Neuronal stem cell (in vitro differentiated cells): ENCODE data around the gene PIK3C2B.

Experiments used
- DNase-seq: peaks from one replicate; pipeline ENCODE4 v3.0.0-alpha.2; 2013; ENCODE audit warnings: low spot score
- H2AFZ ChIP-seq: one replicate; pipeline ENCODE4 v1.6.1; 2013; ENCODE audit warnings: mild to moderate bottlenecking, low read length, inconsistent platforms
- H2AK5ac ChIP-seq: 2 replicates; pipeline ENCODE4 v1.6.1; 2013; ENCODE audit warnings: low read depth, mild to moderate bottlenecking, inconsistent platforms, low read length, moderate library complexity, mixed read lengths
- H2BK120ac ChIP-seq: 2 replicates; pipeline ENCODE4 v1.6.1; 2013; ENCODE audit warnings: low read depth, mild to moderate bottlenecking, inconsistent platforms, low read length, moderate library complexity, mixed read lengths
- H2BK12ac ChIP-seq: one replicate; pipeline ENCODE4 v1.6.1; 2013; ENCODE audit warnings: low read length, inconsistent platforms
- H2BK15ac ChIP-seq: 2 replicates; pipeline ENCODE4 v1.6.1; 2013; ENCODE audit warnings: mild to moderate bottlenecking, low read length, inconsistent platforms, mixed read lengths
- H2BK5ac ChIP-seq: one replicate; pipeline ENCODE4 v1.6.1; 2013; ENCODE audit warnings: inconsistent platforms, mild to moderate bottlenecking, low read length, moderate library complexity
- H3K14ac ChIP-seq: one replicate; pipeline ENCODE4 v1.6.1; 2013; ENCODE audit warnings: low read length, inconsistent platforms
- H3K18ac ChIP-seq: 2 replicates; pipeline ENCODE4 v1.6.1; 2013; ENCODE audit warnings: low read length, inconsistent platforms
- H3K23ac ChIP-seq: 2 replicates; pipeline ENCODE4 v1.6.1; 2013; ENCODE audit warnings: low read depth, mild to moderate bottlenecking, mixed read lengths, low read length, inconsistent platforms; ENCODE audit not compliant: poor library complexity
- H3K27ac ChIP-seq: replicated peaks from 3 replicates; pipeline ENCODE4 v1.5.1; 2013; ENCODE audit warnings: low read length, inconsistent platforms
- H3K27me3 ChIP-seq, 3 experiments: 2 replicates each; pipeline ENCODE4 v1.6.1; 2013; ENCODE audit warnings: low read length in 3 of 3, mild to moderate bottlenecking in 2 of 3, inconsistent platforms in 1 of 3, low read depth in 1 of 3, mixed read lengths in 1 of 3, moderate library complexity in 1 of 3; ENCODE audit not compliant: control insufficient read depth in 3 of 3, insufficient read depth in 3 of 3
- H3K36me3 ChIP-seq, 2 donors: replicated peaks in 1 of 2; 2 replicates each; pipeline ENCODE4 v1.6.1; 2013; ENCODE audit warnings: low read length in 2 of 2; ENCODE audit not compliant: control insufficient read depth in 2 of 2, insufficient read depth in 2 of 2
- H3K4ac ChIP-seq: 2 replicates; pipeline ENCODE4 v1.6.1; 2013; ENCODE audit warnings: inconsistent platforms, mild to moderate bottlenecking, low read length, moderate library complexity
- H3K4me1 ChIP-seq, 2 donors: 1 replicate in 1 of 2; 2 replicates in 1 of 2; pipeline ENCODE4 v1.6.1; 2013; ENCODE audit warnings: low read length in 2 of 2, low read depth in 1 of 2; ENCODE audit not compliant: control insufficient read depth in 2 of 2, insufficient read depth in 1 of 2
- H3K4me2 ChIP-seq: one replicate; pipeline ENCODE4 v1.6.1; 2013; ENCODE audit warnings: mild to moderate bottlenecking, low read length, inconsistent platforms; ENCODE audit not compliant: insufficient read depth, poor library complexity, severe bottlenecking
- H3K4me3 ChIP-seq, 2 donors: 2 replicates each; pipeline ENCODE4 v1.5.1; 2013; ENCODE audit warnings: low read length in 2 of 2, mild to moderate bottlenecking in 2 of 2, inconsistent platforms in 1 of 2, moderate library complexity in 1 of 2
- H3K79me1 ChIP-seq: one replicate; pipeline ENCODE4 v1.6.1; 2013; ENCODE audit warnings: low read depth, mild to moderate bottlenecking, inconsistent platforms, low read length, moderate library complexity
- H3K9ac ChIP-seq: one replicate; pipeline ENCODE4 v1.6.1; 2013; ENCODE audit warnings: mild to moderate bottlenecking, low read depth, low read length, inconsistent platforms; ENCODE audit not compliant: poor library complexity
- H3K9me3 ChIP-seq, 2 donors: replicated peaks in 1 of 2; 2 replicates each; pipeline versions ENCODE3 to v1.6.1; 2013; ENCODE audit warnings: low read length in 2 of 2, mild to moderate bottlenecking in 2 of 2, inconsistent platforms in 1 of 2, low read depth in 1 of 2, mixed read lengths in 1 of 2, moderate library complexity in 1 of 2; ENCODE audit not compliant: control insufficient read depth in 2 of 2, insufficient read depth in 1 of 2
- H4K8ac ChIP-seq: one replicate; pipeline ENCODE4 v1.6.1; 2013; ENCODE audit warnings: low read depth, mild to moderate bottlenecking, inconsistent platforms, low read length, moderate library complexity
- H4K91ac ChIP-seq: one replicate; pipeline ENCODE4 v1.6.1; 2013; ENCODE audit warnings: low read length, low read depth, mild to moderate bottlenecking, inconsistent platforms; ENCODE audit not compliant: poor library complexity
- WGBS, 2 donors: extraction: QIAGEN DNeasy Blood & Tissue Kit; methylation state at CpG; one replicate each; pipeline ENCODE4 v1.1.7; 2013; ENCODE audit warnings: missing lambda C conversion rate in 2 of 2, mixed read lengths in 1 of 2; ENCODE audit not compliant: insufficient read length in 2 of 2, insufficient replicate concordance in 1 of 2; ENCODE audit errors: extremely low coverage in 2 of 2; 5-methylcytosine and 5-hydroxymethylcytosine counted together

The PIK3C2B gene

DNA sequence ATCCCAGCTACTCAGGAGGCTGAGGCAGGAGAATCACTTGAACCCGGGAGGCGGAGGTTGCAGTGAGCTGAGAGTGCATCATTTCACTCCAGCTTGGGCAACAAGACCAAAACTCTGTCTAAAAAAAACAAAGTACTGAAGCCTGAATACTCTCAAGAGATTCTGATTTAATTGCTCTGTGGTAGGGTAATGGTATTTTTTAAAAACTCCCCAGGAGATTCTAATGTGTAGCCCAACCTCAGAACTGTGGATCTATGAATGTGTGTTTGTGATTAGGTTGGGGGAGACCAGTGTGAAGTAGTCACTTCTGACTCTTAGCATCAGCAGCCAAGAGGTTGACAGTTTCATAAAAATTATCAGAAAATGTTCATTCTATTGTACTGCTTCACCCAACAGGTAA lies 21.9 kb downstream of the PIK3C2B start:
- no peak overlapping the region for H4K91ac ChIP-seq
- no peak overlapping the region for H2BK15ac ChIP-seq
- no peak overlapping the region for H3K14ac ChIP-seq
- no peak overlapping the region for H2BK12ac ChIP-seq
- H2AK5ac ChIP-seq = no peak overlapping the region
- H3K27ac ChIP-seq = no peak overlapping the region
- no peak overlapping the region for H3K4ac ChIP-seq
- no peak overlapping the region for H3K4me3 ChIP-seq
- peaks cover 9 to 34% of the 10 kb centered on the region in 2 donors for H3K36me3 ChIP-seq
- no peak overlapping the region for H2AFZ ChIP-seq
- H3K4me2 ChIP-seq = no peak overlapping the region
- H3K23ac ChIP-seq = no peak overlapping the region
- peaks cover 0 to 10% of the 10 kb centered on the region in 2 donors for H3K4me1 ChIP-seq
- H3K18ac ChIP-seq = no peak overlapping the region
- H4K8ac ChIP-seq = no peak overlapping the region
- H3K79me1 ChIP-seq = peaks cover 4% of the 10 kb centered on the region
- no peak overlapping the region for H3K9ac ChIP-seq
- WGBS, 2 donors = no CpG with 5 or more reads among the region's 2 CpGs
- no peak overlapping the region for H2BK120ac ChIP-seq
- no peaks in the 10 kb centered on the region for H3K27me3 ChIP-seq
- DNase-seq = no peak
- H2BK5ac ChIP-seq = no peak overlapping the region
- H3K9me3 ChIP-seq = peaks cover 0 to 3% of the 10 kb centered on the region in 2 donors

GRCh38 chr1:204471687-204472086 lies 22.9 kb downstream of the PIK3C2B start:
- Histone ChIP-seq H3K23ac (no peak overlapping the region), H3K36me3 (peaks cover 9 to 41% of the 10 kb centered on the region in 2 donors), H3K4me2 (no peak overlapping the region), H3K14ac (no peak overlapping the region), H2BK5ac (no peak overlapping the region), H3K27me3 (no peaks in the 10 kb centered on the region), H4K8ac (no peak overlapping the region), H3K9ac (no peak overlapping the region), H3K18ac (no peak overlapping the region), H2AK5ac (no peak overlapping the region), H3K27ac (no peak overlapping the region), H2AFZ (no peak overlapping the region), H4K91ac (no peak overlapping the region), H3K4me1 (peaks cover 0 to 11% of the 10 kb centered on the region in 2 donors), H3K4me3 (no peak overlapping the region), H2BK15ac (no peak overlapping the region), H3K79me1 (peaks cover 4% of the 10 kb centered on the region), H2BK12ac (no peak overlapping the region), H3K4ac (no peak overlapping the region), H3K9me3 (peaks cover 0 to 3% of the 10 kb centered on the region in 2 donors), H2BK120ac (no peak overlapping the region)
- no CpG with 5 or more reads among the region's 4 CpGs for WGBS, 2 donors
- no peak for DNase-seq

- H3K4me2 ChIP-seq = no peak overlapping the region
- no peak overlapping the region for H4K91ac ChIP-seq
- H3K4me3 ChIP-seq = no peak overlapping the region
- no CpG with 5 or more reads among the region's 10 CpGs for WGBS, 2 donors
- no peak overlapping the region for H3K27ac ChIP-seq
- no peak overlapping the region for H3K14ac ChIP-seq
- no peak overlapping the region for H2BK15ac ChIP-seq
- H3K9me3 ChIP-seq = peaks cover 0 to 3% of the 10 kb centered on the region in 2 donors
- H3K9ac ChIP-seq = no peak overlapping the region
- H3K4me1 ChIP-seq = peaks cover 0 to 7% of the 10 kb centered on the region in 2 donors
- no peak overlapping the region for H3K18ac ChIP-seq
- no peak overlapping the region for H2AFZ ChIP-seq
- no peak overlapping the region for H2BK5ac ChIP-seq
- H3K23ac ChIP-seq = no peak overlapping the region
- no peak for DNase-seq
- H3K27me3 ChIP-seq = no peaks in the 10 kb centered on the region
- H4K8ac ChIP-seq = no peak overlapping the region
- H2BK120ac ChIP-seq = no peak overlapping the region
- H3K36me3 ChIP-seq = peaks cover 13 to 63% of the 10 kb centered on the region in 2 donors
- H3K4ac ChIP-seq = no peak overlapping the region
- H2BK12ac ChIP-seq = no peak overlapping the region
- no peak overlapping the region for H2AK5ac ChIP-seq
- peaks cover under 1% of the 10 kb centered on the region for H3K79me1 ChIP-seq
These were observed 25.3 kb downstream of the PIK3C2B start for GRCh38 chr1:204469304-204469703.

- Histone ChIP-seq H4K8ac (no peak overlapping the region), H3K9me3 (peaks cover 0 to 3% of the 10 kb centered on the region in 2 donors), H3K79me1 (peaks cover 4% of the 10 kb centered on the region), H3K36me3 (peaks cover 18 to 68% of the 10 kb centered on the region in 2 donors), H3K23ac (no peak overlapping the region), H2AFZ (no peak overlapping the region), H3K4me1 (peaks cover 0 to 7% of the 10 kb centered on the region in 2 donors), H2BK12ac (no peak overlapping the region), H2BK15ac (no peak overlapping the region), H3K27ac (no peak overlapping the region), H3K14ac (no peak overlapping the region), H3K27me3 (no peaks in the 10 kb centered on the region), H3K4me2 (no peak overlapping the region), H2BK120ac (no peak overlapping the region), H2AK5ac (peak overlapping the region; percentile 34), H3K18ac (peak overlapping the region; percentile 8), H3K9ac (no peak overlapping the region), H4K91ac (no peak overlapping the region), H3K4ac (no peak overlapping the region), H2BK5ac (no peak overlapping the region), H3K4me3 (no peak overlapping the region)
- no CpG with 5 or more reads among the region's 18 CpGs for WGBS, 2 donors
- DNase-seq = no peak
These were observed 25.8 kb downstream of the PIK3C2B start for GRCh38 chr1:204468766-204469302.
